HG03045 (cell line): ENCODE results near the gene HSD17B1.
"Not testable (repeated sequence)": the region's sequence is repeated elsewhere in the genome, so short reads cannot be mapped to it uniquely, and the experiment has no call there.

Experiments used
- ATAC-seq: cut with Tn5 transposase; IDR thresholded peaks from one replicate; pipeline ENCODE4 v1.9.1; 2021; ENCODE audit warnings: mild to moderate bottlenecking, moderate library complexity; ENCODE audit not compliant: unreplicated experiment

Gene HSD17B1, protein sequence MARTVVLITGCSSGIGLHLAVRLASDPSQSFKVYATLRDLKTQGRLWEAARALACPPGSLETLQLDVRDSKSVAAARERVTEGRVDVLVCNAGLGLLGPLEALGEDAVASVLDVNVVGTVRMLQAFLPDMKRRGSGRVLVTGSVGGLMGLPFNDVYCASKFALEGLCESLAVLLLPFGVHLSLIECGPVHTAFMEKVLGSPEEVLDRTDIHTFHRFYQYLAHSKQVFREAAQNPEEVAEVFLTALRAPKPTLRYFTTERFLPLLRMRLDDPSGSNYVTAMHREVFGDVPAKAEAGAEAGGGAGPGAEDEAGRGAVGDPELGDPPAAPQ

GRCh38 chr17:42552736-42553135 lies at the start of gene HSD17B1:
HSD17B1 (plus strand) TSS chr17:42552923; CDS start chr17:42552934, 11 bp downstream.
- ATAC-seq = not testable (repeated sequence)

- no peak for ATAC-seq
Measured at GRCh38 chr17:42502926-42503325, 49.8 kb upstream of the HSD17B1 start.

DNA sequence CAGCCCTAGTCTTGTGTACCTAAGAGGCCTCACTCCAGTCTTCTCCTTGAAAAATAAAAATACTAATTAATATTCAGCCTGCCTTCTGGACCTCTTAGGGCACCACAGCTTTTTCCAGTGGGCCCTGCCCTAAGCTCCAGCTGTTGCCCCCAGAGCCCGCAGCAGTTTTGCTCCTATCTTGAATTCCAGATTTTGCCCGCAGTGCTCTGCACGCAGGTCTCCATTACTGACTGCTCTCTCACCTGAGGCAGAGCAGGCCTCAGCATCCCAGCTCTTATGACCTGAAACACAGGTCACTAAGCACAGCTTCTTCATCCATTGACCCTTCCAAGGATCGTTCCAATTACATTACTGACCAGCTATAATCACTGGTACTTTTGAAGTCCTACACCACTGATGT lies 45.1 kb upstream of the HSD17B1 start:
- no peak for ATAC-seq

DNA sequence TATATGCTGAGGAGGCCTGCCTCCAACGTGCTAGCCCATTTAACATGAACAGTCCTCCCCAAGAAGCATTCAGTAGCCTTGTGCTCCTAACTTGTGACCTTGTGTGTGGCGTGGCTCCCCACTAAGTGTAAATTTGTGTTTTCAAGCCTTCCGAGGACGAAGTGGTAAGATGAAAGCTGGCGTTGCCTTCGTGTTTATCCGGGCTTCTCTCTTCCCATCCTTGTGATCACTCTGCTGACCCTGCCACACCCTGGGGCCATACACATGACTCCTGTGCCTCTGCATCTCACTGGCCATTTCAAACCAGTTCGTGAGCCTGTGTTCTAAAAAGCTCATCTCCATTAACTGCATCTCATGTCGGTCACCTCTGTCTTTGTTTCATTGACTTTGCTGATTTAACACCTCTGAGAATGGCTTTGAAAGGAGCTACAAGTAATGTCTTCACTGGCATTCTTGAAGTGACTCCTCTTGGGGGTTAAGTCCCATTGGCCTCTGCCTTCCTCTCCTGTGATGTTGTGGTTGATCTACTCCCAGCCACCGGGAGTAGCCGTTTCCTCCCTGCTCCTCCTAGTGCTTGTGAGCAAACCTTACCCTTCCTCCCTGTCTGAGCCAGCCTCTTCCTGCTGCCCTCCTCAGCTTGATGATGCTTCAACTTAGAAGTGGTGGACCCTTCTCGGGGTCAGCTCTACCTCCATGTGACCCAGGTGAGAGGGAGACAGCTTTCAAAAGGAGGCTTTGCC lies 44.1 kb upstream of the HSD17B1 start:
- no peak for ATAC-seq

DNA sequence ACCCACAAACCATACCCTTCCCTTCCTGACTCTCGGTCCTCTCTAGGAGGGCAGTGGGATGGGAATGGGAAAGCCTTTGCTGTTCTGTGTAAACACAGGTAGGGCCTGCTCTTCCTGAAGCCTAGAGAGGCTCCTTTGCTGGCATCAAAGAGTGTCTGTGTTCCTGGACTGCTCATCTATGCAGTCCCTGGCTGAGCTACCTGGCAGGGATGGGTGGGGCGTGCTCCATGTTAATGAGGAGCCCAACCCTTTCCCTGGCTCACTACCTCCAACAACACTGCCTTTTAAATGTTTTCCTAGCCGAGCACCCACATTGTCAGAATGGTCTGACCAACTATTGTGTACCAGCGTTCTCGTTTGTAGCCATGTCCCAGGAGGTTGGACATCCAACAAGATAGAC lies 43.3 kb upstream of the HSD17B1 start:
- ATAC-seq = no peak

DNA sequence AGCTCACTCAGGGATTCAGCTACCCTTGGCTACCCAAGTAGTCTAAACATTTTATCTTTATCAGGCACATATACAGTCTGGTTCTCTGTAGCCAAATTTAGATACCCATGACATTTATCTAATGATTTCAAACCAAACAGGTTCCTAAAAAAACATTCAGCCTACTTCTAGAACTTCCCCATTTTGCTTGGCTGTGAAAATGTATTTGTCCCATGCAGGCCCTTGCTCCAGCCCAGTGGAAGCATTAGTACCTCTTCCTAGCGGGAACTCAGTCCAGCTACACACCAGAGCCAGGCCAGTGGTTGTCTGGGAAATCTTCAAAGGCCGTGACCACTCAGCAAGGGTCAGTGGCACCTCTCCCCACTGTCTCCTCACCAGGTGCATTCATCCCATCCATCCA lies 42.9 kb upstream of the HSD17B1 start:
- no peak for ATAC-seq

DNA sequence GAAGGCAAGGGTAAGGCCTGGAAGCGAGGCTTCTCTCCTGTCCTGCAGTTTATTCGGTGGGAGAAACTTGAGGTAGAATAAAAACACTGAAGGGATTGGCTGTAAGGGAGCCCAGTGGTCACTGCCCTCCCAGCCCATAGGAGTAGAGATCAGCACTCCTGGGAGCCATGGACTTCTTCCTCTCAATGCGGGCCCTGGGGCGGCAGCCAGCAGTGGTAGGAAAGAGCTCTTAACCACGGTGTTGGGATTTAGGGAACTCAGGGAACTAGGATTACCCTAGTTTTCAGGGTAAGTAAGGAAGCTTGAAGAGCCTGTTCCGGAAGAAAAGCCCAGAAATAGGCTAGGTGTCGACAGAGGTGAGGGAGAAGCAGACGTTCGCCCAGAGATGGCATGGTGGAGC lies 40.5 kb upstream of the HSD17B1 start:
- no peak for ATAC-seq

- ATAC-seq = peak; percentile 48
Measured at GRCh38 chr17:42512733-42513251, 39.9 kb upstream of the HSD17B1 start.

- no peak for ATAC-seq
Measured at GRCh38 chr17:42513686-42514085, 39.0 kb upstream of the HSD17B1 start.

GRCh38 chr17:42514279-42514678 lies 38.4 kb upstream of the HSD17B1 start:
- no peak for ATAC-seq

GRCh38 chr17:42514867-42515266 lies 37.9 kb upstream of the HSD17B1 start:
- ATAC-seq = no peak

DNA sequence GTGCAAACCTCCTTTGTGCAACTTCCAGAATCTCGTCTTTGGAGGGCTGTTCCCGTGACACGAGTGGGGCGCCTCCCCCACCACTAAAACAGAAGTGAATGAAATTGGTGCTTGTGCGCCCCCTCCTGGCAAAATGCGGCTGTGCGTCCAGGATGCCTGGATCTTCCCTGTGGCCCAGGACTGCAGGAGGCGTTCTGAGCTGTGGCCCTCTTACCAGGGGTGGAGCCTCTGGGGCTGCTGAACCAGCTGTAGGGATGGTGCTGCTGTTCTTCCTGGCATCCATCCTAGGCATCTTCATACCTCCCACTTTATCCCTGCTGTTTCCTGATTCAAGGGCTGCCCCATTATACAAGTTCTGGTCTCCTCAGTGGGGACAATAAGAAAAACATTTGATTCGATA lies 35.2 kb upstream of the HSD17B1 start:
- ATAC-seq = no peak

DNA sequence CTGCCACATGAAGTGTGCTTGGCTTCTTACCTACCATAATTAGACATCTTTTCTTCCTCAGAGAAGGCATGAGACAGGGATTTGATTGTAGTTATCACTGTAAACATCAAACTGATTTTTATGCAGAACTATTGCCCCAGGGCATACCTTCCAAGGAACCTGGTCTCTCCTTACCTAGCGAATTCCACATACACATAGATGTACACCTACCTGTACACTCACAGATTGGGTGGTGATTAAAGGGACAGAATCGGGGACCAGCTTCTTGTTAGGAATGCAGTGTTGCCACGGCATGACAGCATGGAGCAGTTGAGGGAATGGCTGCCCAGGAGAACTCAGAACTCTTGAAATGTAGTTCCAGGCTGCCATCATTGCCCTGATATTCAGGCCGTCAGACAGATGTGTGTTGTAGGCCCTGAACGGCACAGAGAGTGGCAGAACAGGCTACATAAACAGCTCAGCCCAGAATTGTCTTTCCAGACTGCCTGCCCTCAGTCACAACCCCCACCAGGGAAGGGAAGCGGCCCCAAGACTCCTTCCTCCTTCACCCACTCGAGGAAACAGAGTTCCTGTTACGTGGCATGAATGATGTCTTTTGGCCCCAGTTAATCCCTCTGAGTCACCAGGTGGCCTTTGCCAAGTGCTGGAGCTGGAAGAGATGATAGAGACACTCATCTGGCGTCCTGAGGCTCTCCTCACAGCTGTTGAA lies 34.5 kb upstream of the HSD17B1 start:
- no peak for ATAC-seq

- no peak for ATAC-seq
Measured at GRCh38 chr17:42518755-42519545, 33.8 kb upstream of the HSD17B1 start.

- ATAC-seq = no peak
Measured at GRCh38 chr17:42519546-42520491, 32.9 kb upstream of the HSD17B1 start.

DNA sequence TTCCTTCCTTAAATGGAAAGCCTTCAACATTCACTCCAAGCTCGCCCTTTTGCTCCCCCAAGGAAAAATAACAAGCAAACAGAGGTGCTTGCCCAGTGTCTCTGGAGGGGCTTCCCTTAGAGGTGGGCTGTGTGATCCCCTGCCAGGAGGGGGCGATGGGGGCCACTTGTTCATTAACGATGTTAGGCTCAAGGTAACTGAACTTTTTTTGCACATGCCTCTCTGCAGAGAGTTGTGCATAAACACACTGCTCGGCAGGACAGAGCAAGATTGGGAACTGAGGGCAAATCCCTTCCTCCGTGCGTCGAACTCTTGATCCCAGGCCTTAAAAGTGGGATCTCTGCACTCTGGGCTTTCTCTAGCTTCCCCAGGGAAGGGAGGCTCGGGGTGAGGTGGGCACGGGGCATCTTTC lies 32.2 kb upstream of the HSD17B1 start:
- ATAC-seq = no peak

- ATAC-seq = no peak
Measured at GRCh38 chr17:42521036-42521435, 31.7 kb upstream of the HSD17B1 start.

DNA sequence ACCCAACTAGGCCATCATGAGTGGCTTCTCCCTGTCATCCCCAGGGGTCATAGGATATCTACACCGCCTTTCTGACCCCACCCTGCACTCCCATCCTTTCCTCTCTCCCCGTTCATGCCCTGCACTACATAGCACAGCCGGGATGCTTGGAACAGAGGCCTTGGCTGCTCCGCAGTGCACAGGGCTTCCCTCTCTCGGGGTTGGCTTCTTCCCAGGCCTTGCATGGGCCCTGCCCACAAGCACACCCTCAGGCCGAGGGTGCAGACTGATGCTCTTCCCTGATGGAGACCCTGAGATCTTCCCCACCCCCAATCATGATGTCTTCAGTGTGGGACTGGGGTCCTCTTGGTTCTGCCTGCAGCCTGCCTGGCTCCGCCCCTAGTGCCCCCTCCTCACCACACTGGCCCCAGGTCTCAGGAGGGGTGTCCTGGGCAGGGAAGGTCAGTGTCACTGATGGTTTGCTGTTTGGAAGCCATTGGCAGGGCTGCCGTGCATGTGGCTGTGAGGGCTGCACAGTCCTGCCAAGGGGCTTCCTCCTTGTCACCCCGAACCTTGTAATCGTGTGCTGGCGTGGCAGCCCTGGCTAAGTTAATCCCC lies 31.0 kb upstream of the HSD17B1 start:
- ATAC-seq = no peak

DNA sequence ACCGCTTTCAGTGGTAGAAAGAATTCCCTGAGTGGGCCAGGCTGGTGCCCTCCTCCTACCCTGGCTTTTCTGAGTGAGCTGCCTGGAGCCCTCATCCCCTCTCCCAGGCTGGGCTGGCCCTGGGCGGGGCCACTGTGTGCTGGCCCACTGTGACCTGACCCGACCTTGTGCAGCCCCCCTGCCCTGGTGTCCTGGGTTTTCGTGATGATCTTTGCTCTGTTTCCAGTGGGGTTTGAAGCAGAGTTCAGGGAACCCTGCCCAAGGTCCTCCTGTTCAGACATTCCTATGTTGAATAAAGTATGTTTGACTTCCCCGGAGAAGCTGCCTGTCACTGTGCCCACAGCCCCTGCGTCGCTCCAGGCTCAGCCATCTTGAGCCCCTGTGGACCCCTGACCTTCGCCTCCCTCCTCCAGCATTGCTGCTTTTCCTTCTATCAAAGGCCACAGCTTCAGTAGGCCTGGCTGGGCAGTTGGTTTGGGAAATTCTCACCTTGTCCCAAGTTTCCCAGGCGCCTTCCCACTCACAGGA lies 30.4 kb upstream of the HSD17B1 start:
- ATAC-seq = no peak
